Measurements from ENCODE around the gene JAZF1. TPM values are rescaled to one million over a fixed set of nuclear protein-coding genes. Genes with fewer than 3 reads are reported as not detected.

Gene JAZF1
- total RNA-seq, 1 experiment from 2014 or later = 3.4 TPM

- no peaks in the 10 kb centered on the region for H3K27me3 ChIP-seq (ENCODE audit: insufficient read depth, low read length)
- CTCF ChIA-PET = no interaction called here
- no TSS peak for BruUV-seq (replicated peaks)
- H2AFZ ChIP-seq (ENCODE audit: low read depth, low read length, poor library complexity, severe bottlenecking) = no peak overlapping the region
- ATAC-seq (no peak), DNase-seq (ENCODE audit: low read depth, low spot score) (no peak)
- POLR2A ChIA-PET = no interaction called here
- H3K4me2 ChIP-seq (ENCODE audit: low read length) = no peak overlapping the region
- no peak overlapping the region for H3K9ac ChIP-seq (ENCODE audit: low read length)
- intact Hi-C loops (cut with micrococcal nuclease) = no loop called here
- no peak overlapping the region for H3K4me3 ChIP-seq (replicated peaks in 1 of 2; ENCODE audit: low read depth in 1 of 2, low read length in 2 of 2)
- no peaks in the 10 kb centered on the region for H3K79me2 ChIP-seq (ENCODE audit: insufficient read depth, low read length)
- RAD21 ChIA-PET (ENCODE audit: low non-redundant PET in 1 of 2, low total read pairs in 2 of 2, uncharacterized antibody in 2 of 2, unreplicated experiment in 2 of 2) = no interaction called here
- H3K9me3 ChIP-seq (ENCODE audit: control insufficient read depth in 1 of 2, insufficient read depth in 1 of 2, low read depth in 1 of 2, low read length in 2 of 2) = no peaks in the 10 kb centered on the region
- H4K20me1 ChIP-seq (ENCODE audit: insufficient read depth) = no peaks in the 10 kb centered on the region
- H3K27ac ChIP-seq (ENCODE audit: low read depth, low read length) = no peak overlapping the region
- H3K4me1 ChIP-seq (ENCODE audit: control insufficient read depth in 1 of 2, insufficient read depth in 2 of 2, low read length in 2 of 2) = peaks cover 0 to 6% of the 10 kb centered on the region in 2 experiments; a peak in 2 of 4 replicates
- no peaks in the 10 kb centered on the region for H3K9me2 ChIP-seq (ENCODE audit: insufficient read depth)
- H3K36me3 ChIP-seq (ENCODE audit: control insufficient read depth in 1 of 2, insufficient read depth in 2 of 2, low read length in 2 of 2) = no peaks in the 10 kb centered on the region
- no peak for TF ChIP-seq EZH2 (IDR thresholded peaks at IDR 0.05)
- no peak for TF ChIP-seq POLR2A (IDR thresholded peaks at IDR 0.05; ENCODE audit: borderline replicate concordance, extremely low read depth, insufficient read depth, insufficient read length)
- TF ChIP-seq SRF (IDR thresholded peaks at IDR 0.05; ENCODE audit: low read depth) = no peak
- no peak for TF ChIP-seq TCF7L2 (IDR thresholded peaks at IDR 0.05; ENCODE audit: borderline replicate concordance, extremely low read depth, insufficient read depth, insufficient read length)
- no peak for TF ChIP-seq CEBPB (IDR thresholded peaks at IDR 0.05; ENCODE audit: low read depth)
- no peak for TF ChIP-seq RAD21 (IDR thresholded peaks at IDR 0.05; ENCODE audit: low read depth)
- no peak for TF ChIP-seq POLR2AphosphoS5 (IDR thresholded peaks at IDR 0.05; ENCODE audit: low read depth, low read length)
- TF ChIP-seq ZFX (IDR thresholded peaks at IDR 0.05) = no peak
- TF ChIP-seq JUND (IDR thresholded peaks at IDR 0.05) = no peak
- TF ChIP-seq FOSL1 (IDR thresholded peaks at IDR 0.05; ENCODE audit: low read depth) = no peak
- no peak for TF ChIP-seq ZBTB33 (IDR thresholded peaks at IDR 0.05; ENCODE audit: extremely low read depth, insufficient replicate concordance, low read length)
- TF ChIP-seq ATF3 (IDR thresholded peaks at IDR 0.05) = no peak
- TF ChIP-seq ZNF274 (IDR thresholded peaks at IDR 0.05; ENCODE audit: low read depth, low read length) = no peak
- TF ChIP-seq YY1 (IDR thresholded peaks at IDR 0.05; ENCODE audit: extremely low read depth, insufficient replicate concordance, low read depth, low read length) = no peak
- TF ChIP-seq MAX (IDR thresholded peaks at IDR 0.05) = no peak
- no peak for TF ChIP-seq EZH2phosphoT487 (IDR thresholded peaks at IDR 0.05; ENCODE audit: borderline replicate concordance)
- TF ChIP-seq EGR1 (IDR thresholded peaks at IDR 0.05; ENCODE audit: low read depth) = no peak
- TF ChIP-seq SP1 (IDR thresholded peaks at IDR 0.05; ENCODE audit: low read depth) = no peak
- no peak for TF ChIP-seq CTCF (IDR thresholded peaks at IDR 0.05 in 2 of 3, conservative IDR thresholded peaks at IDR 0.05 in 1 of 3; ENCODE audit: borderline replicate concordance in 1 of 3, insufficient read depth in 1 of 3, low read depth in 2 of 3, low read length in 2 of 3)
These were observed 45.0 kb upstream of the JAZF1 start for GRCh38 chr7:28225576-28225975.
